AG04449 (cell line): ENCODE data around the gene TNFSF4.

Source experiments
- CTCF ChIA-PET: fragments of 350-600 bp; formaldehyde crosslinking; extraction: SDS; loops from one replicate; lab custom pipeline; 2021; ENCODE audit warnings: antibody characterized with exemption; lab: Yijun Ruan, JAX
- POLR2A ChIA-PET: fragments of 400-600, 350-600 bp; formaldehyde crosslinking; extraction: SDS; loops from one replicate; lab custom pipeline; 2020; ENCODE audit warnings: antibody characterized with exemption, inconsistent platforms; lab: Yijun Ruan, JAX
- DNase-seq: peaks from one replicate; pipeline ENCODE4 v3.0.0-alpha.2; 2010; ENCODE audit warnings: low read depth, low spot score
- H3K4me3 ChIP-seq: 2 replicates; pipeline ENCODE4 v1.5.1; 2011; ENCODE audit warnings: low read depth, mild to moderate bottlenecking, control low read depth, low read length
- TF ChIP-seq, protein P1 (sequence below): IDR thresholded peaks from one replicate; pipeline ENCODE4 v1.5.1; 2011; ENCODE audit warnings: mild to moderate bottlenecking, moderate library complexity, low read length, control low read depth, inconsistent platforms; ENCODE audit not compliant: insufficient read depth; ENCODE audit errors: missing control alignments

Gene TNFSF4

DNA sequence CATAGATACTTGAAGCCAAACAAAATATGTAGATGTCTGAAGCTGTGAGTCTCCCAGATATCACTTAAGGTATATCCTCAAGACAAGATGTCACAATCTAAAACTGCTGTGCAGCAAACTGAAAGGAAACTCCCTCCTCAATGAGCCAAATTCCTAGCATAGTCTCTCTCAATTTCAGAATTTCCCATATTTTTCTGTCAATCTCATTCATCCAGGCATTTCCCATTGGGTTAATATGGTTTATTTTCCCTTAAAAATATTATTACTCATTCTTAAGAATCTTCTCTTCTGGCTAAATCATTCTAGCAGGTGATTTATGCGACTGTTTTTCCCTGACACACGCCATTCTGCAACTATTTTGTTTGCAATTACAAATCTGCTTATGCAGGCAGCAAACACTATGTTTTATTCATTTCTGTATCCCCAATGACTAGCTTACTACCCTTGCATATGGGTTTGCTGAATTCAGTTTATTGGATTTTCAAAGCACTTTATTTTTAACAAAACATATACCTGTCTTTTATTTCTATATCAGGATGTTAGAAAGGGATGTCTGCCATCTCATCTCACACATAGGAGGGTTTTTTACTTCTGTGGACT lies 69.9 kb downstream of the TNFSF4 start:
- TF ChIP-seq, protein P1, sequence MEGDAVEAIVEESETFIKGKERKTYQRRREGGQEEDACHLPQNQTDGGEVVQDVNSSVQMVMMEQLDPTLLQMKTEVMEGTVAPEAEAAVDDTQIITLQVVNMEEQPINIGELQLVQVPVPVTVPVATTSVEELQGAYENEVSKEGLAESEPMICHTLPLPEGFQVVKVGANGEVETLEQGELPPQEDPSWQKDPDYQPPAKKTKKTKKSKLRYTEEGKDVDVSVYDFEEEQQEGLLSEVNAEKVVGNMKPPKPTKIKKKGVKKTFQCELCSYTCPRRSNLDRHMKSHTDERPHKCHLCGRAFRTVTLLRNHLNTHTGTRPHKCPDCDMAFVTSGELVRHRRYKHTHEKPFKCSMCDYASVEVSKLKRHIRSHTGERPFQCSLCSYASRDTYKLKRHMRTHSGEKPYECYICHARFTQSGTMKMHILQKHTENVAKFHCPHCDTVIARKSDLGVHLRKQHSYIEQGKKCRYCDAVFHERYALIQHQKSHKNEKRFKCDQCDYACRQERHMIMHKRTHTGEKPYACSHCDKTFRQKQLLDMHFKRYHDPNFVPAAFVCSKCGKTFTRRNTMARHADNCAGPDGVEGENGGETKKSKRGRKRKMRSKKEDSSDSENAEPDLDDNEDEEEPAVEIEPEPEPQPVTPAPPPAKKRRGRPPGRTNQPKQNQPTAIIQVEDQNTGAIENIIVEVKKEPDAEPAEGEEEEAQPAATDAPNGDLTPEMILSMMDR, result no peak
- no peak overlapping the region for H3K4me3 ChIP-seq
- ChIA-PET CTCF (interaction anchor here (1.0 to 1.2 kb wide), 3 partner anchors 315 to 395 kb away, joined by 3 to 4 read pairs (median 3); no protein-coding TSS in a partner anchor), POLR2A (no interaction called here)
- no peak for DNase-seq

- ChIA-PET POLR2A (no interaction called here), CTCF (no interaction called here)
- no peak overlapping the region for H3K4me3 ChIP-seq
- no peak for DNase-seq
- TF ChIP-seq, protein P1, result no peak
These were observed 72.3 kb downstream of the TNFSF4 start for GRCh38 chr1:173134800-173135199.

- CTCF ChIA-PET, result no interaction called here
- no peak overlapping the region for H3K4me3 ChIP-seq
- DNase-seq, result peak; percentile 45
- TF ChIP-seq, protein P1, result no peak
- POLR2A ChIA-PET, result interaction anchor here (1.2 kb wide), 1 partner anchor 11 kb away, joined by 4 read pairs; no protein-coding TSS in a partner anchor
These were observed 73.1 kb downstream of the TNFSF4 start for GRCh38 chr1:173134029-173134428.
